ENCODE measurements around the gene OR2M2.

DNA sequence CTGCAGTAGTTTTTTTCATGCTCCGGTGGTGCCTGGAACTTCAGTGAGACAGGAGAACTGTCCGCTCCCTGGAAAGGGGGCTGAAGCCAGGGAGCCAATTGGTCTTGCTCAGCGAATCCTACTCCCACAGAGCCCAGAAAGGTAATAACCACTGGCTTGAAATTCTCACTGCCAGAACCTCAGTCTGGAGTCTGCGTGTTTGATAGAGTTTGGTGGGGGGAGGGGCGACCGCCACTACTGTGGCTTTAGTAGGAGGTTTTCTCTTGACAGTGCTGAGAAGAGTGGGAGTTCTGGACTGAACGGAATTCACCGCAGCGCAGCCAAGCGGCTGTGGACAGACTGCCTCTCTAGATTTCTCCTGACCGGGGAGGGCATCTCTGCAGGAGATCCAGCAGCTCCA is 14.4 kb downstream of the OR2M2 start:
- TF ChIP-seq RFX5 (IDR thresholded peaks at IDR 0.05; ENCODE audit: low read depth, low read length) (no peak), POLR2A (IDR thresholded peaks at IDR 0.05; ENCODE audit: low read depth, low read length) (no peak), RAD21 (IDR thresholded peaks at IDR 0.05; ENCODE audit: low read length) (no peak), FOS (IDR thresholded peaks at IDR 0.05; ENCODE audit: low read depth, low read length) (no peak), BHLHE40 (IDR thresholded peaks at IDR 0.05; ENCODE audit: low read depth, low read length) (no peak), SMC3 (IDR thresholded peaks at IDR 0.05; ENCODE audit: low read depth, low read length) (no peak), MXI1 (IDR thresholded peaks at IDR 0.05; ENCODE audit: borderline replicate concordance, low read depth, low read length) (no peak)
- TF ChIP-seq, protein P1, sequence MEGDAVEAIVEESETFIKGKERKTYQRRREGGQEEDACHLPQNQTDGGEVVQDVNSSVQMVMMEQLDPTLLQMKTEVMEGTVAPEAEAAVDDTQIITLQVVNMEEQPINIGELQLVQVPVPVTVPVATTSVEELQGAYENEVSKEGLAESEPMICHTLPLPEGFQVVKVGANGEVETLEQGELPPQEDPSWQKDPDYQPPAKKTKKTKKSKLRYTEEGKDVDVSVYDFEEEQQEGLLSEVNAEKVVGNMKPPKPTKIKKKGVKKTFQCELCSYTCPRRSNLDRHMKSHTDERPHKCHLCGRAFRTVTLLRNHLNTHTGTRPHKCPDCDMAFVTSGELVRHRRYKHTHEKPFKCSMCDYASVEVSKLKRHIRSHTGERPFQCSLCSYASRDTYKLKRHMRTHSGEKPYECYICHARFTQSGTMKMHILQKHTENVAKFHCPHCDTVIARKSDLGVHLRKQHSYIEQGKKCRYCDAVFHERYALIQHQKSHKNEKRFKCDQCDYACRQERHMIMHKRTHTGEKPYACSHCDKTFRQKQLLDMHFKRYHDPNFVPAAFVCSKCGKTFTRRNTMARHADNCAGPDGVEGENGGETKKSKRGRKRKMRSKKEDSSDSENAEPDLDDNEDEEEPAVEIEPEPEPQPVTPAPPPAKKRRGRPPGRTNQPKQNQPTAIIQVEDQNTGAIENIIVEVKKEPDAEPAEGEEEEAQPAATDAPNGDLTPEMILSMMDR (conservative IDR thresholded peaks at IDR 0.05; ENCODE audit: low read depth, low read length), result no peak
- TF ChIP-seq, protein P2, sequence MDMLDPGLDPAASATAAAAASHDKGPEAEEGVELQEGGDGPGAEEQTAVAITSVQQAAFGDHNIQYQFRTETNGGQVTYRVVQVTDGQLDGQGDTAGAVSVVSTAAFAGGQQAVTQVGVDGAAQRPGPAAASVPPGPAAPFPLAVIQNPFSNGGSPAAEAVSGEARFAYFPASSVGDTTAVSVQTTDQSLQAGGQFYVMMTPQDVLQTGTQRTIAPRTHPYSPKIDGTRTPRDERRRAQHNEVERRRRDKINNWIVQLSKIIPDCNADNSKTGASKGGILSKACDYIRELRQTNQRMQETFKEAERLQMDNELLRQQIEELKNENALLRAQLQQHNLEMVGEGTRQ (IDR thresholded peaks at IDR 0.05; ENCODE audit: low read depth, low read length), result no peak
